H1 (cell line): ENCODE measurements around the gene SBK2. TPM values are rescaled to one million over a fixed set of nuclear protein-coding genes. Genes with fewer than 3 reads are reported as not detected.

Source experiments
- CTCF ChIA-PET: fragments of 300-600 bp; sonication (Branson Sonifier 250); formaldehyde crosslinking; loops from one replicate; lab custom pipeline; 2021; ENCODE audit not compliant: partially characterized antibody; lab: Charles Lee
- POLR2A ChIA-PET: fragments of 300-600 bp; sonication (Branson Sonifier 250); formaldehyde crosslinking; loops from one replicate; lab custom pipeline; 2021; ENCODE audit warnings: inconsistent platforms; ENCODE audit not compliant: partially characterized antibody; lab: Charles Lee
- DNase-seq, 2 experiments: peaks; one replicate each; pipeline versions ENCODE4 v3.0.0 to v3.0.0-alpha.2; 2010 to 2022; ENCODE audit warnings: low spot score in 2 of 2, low read depth in 1 of 2, mixed read lengths in 1 of 2
- FAIRE-seq: peaks from 2 replicates; lab custom pipeline; 2011; peaks lifted over from hg19 to GRCh38; lab: Jason Lieb, UNC
- H2AFZ ChIP-seq: 2 replicates; pipeline ENCODE4 v1.8.1; 2012; ENCODE audit warnings: low read length, inconsistent platforms
- H2AK5ac ChIP-seq: 2 replicates; pipeline ENCODE4 v1.6.1; 2013; ENCODE audit warnings: low read depth, low read length
- H2BK120ac ChIP-seq: replicated peaks from 2 replicates; pipeline ENCODE3; 2013; ENCODE audit warnings: low read depth, low read length, inconsistent platforms
- H2BK12ac ChIP-seq: 2 replicates; pipeline ENCODE4 v1.6.1; 2013; ENCODE audit warnings: low read depth, low read length
- H2BK15ac ChIP-seq: 2 replicates; pipeline ENCODE4 v1.6.1; 2013; ENCODE audit warnings: low read length
- H2BK20ac ChIP-seq: 2 replicates; pipeline ENCODE4 v1.6.1; 2013; ENCODE audit warnings: low read length
- H2BK5ac ChIP-seq: 2 replicates; pipeline ENCODE4 v1.6.1; 2013; ENCODE audit warnings: low read depth, low read length
- H3K14ac ChIP-seq: 2 replicates; pipeline ENCODE4 v1.6.1; 2013; ENCODE audit warnings: inconsistent platforms; ENCODE audit not compliant: insufficient read length
- H3K18ac ChIP-seq: 2 replicates; pipeline ENCODE4 v1.6.1; 2013; ENCODE audit warnings: low read length; ENCODE audit errors: extremely low read depth
- H3K23ac ChIP-seq: 2 replicates; pipeline ENCODE4 v1.6.1; 2013; ENCODE audit warnings: inconsistent platforms; ENCODE audit not compliant: insufficient read length
- H3K23me2 ChIP-seq: 2 replicates; pipeline ENCODE4 v1.6.1; 2013; ENCODE audit warnings: low read depth, low read length
- H3K27ac ChIP-seq: 2 replicates; pipeline ENCODE4 v1.6.1; 2011; ENCODE audit warnings: low read depth, low read length, inconsistent platforms
- H3K27me3 ChIP-seq, 4 experiments: replicated peaks in 1 of 4; 1 replicate in 1 of 4; 2 replicates in 3 of 4; pipeline versions ENCODE4 v1.6.1 to v1.8.1; 2011 to 2013; ENCODE audit warnings: low read length in 3 of 4, mild to moderate bottlenecking in 3 of 4, inconsistent platforms in 2 of 4, mixed read lengths in 2 of 4, moderate library complexity in 1 of 4; ENCODE audit not compliant: control insufficient read depth in 3 of 4, insufficient read depth in 3 of 4; ENCODE audit errors: extremely low read depth in 1 of 4
- H3K36me3 ChIP-seq, 4 experiments: 2 replicates each; pipeline versions ENCODE4 v1.6.1 to v1.8.1; 2011 to 2013; ENCODE audit warnings: mild to moderate bottlenecking in 4 of 4, low read length in 3 of 4, moderate library complexity in 2 of 4, control low read depth in 1 of 4, inconsistent platforms in 1 of 4; ENCODE audit not compliant: insufficient read depth in 4 of 4, control insufficient read depth in 2 of 4
- H3K4ac ChIP-seq: replicated peaks from 2 replicates; pipeline ENCODE3; 2013; ENCODE audit warnings: low read length, low read depth, mixed read lengths, inconsistent platforms; ENCODE audit not compliant: insufficient read length
- H3K4me1 ChIP-seq, 4 experiments: replicated peaks in 1 of 4; 1 replicate in 1 of 4; 2 replicates in 3 of 4; pipeline versions ENCODE4 v1.6.1 to v1.8.1; 2011 to 2013; ENCODE audit warnings: low read length in 3 of 4, inconsistent platforms in 2 of 4, mixed read lengths in 1 of 4; ENCODE audit not compliant: insufficient read depth in 4 of 4, control insufficient read depth in 3 of 4
- H3K4me2 ChIP-seq, 2 experiments: 2 replicates each; pipeline versions ENCODE4 v1.6.1 to v1.8.1; 2011 to 2013; ENCODE audit warnings: low read depth in 2 of 2, low read length in 2 of 2, control low read depth in 1 of 2, inconsistent platforms in 1 of 2, mild to moderate bottlenecking in 1 of 2; ENCODE audit not compliant: insufficient read depth in 1 of 2
- H3K4me3 ChIP-seq, 4 experiments: fragments of 200-600, 300-600 bp in 1 of 4; sonication (generic), shearing (Covaris generic), sonication (Bioruptor Twin) in 1 of 4; 2 replicates each; pipeline versions ENCODE4 v1.5.1 to v1.8.1; 2011 to 2016; ENCODE audit warnings: low read length in 4 of 4, low read depth in 3 of 4, control low read depth in 2 of 4, inconsistent platforms in 2 of 4, mild to moderate bottlenecking in 2 of 4, mixed read lengths in 1 of 4, moderate library complexity in 1 of 4; ENCODE audit not compliant: insufficient read depth in 2 of 4; ENCODE audit errors: extremely low read depth in 1 of 4
- H3K56ac ChIP-seq: replicated peaks from 2 replicates; pipeline ENCODE3; 2013; ENCODE audit warnings: low read depth, mild to moderate bottlenecking, mixed read lengths, low read length, inconsistent platforms; ENCODE audit not compliant: insufficient read length
- H3K79me1 ChIP-seq: 2 replicates; pipeline ENCODE4 v1.6.1; 2013; ENCODE audit warnings: low read depth, low read length, control low read depth
- H3K79me2 ChIP-seq, 2 experiments: 2 replicates each; pipeline versions ENCODE4 v1.6.1 to v1.8.1; 2012 to 2013; ENCODE audit warnings: low read length in 2 of 2, mild to moderate bottlenecking in 2 of 2, inconsistent platforms in 1 of 2; ENCODE audit not compliant: insufficient read depth in 2 of 2, control insufficient read depth in 1 of 2
- H3K9ac ChIP-seq, 4 experiments: replicated peaks in 1 of 4; 1 replicate in 1 of 4; 2 replicates in 3 of 4; pipeline versions ENCODE4 v1.6.1 to v1.8.1; 2011 to 2013; ENCODE audit warnings: low read depth in 3 of 4, low read length in 3 of 4, control low read depth in 2 of 4, mild to moderate bottlenecking in 2 of 4, moderate library complexity in 2 of 4, inconsistent platforms in 1 of 4; ENCODE audit errors: extremely low read depth in 1 of 4
- H3K9me3 ChIP-seq, 2 experiments: 2 replicates each; pipeline versions ENCODE4 v1.6.1 to v1.8.1; 2012 to 2013; ENCODE audit warnings: mild to moderate bottlenecking in 2 of 2, moderate library complexity in 2 of 2, control low read depth in 1 of 2, inconsistent platforms in 1 of 2, low read depth in 1 of 2, low read length in 1 of 2, mixed read lengths in 1 of 2; ENCODE audit not compliant: insufficient read depth in 2 of 2
- H4K20me1 ChIP-seq, 2 experiments: replicated peaks in 1 of 2; 2 replicates each; pipeline versions ENCODE3 to v1.8.1; 2011 to 2013; ENCODE audit warnings: inconsistent platforms in 2 of 2, low read length in 2 of 2, mild to moderate bottlenecking in 1 of 2; ENCODE audit not compliant: insufficient read depth in 2 of 2, control insufficient read depth in 1 of 2
- H4K5ac ChIP-seq: 2 replicates; pipeline ENCODE4 v1.6.1; 2013; ENCODE audit warnings: low read length, low read depth, mixed read lengths, inconsistent platforms; ENCODE audit not compliant: insufficient read length
- H4K8ac ChIP-seq: 2 replicates; pipeline ENCODE4 v1.8.0; 2013; ENCODE audit warnings: mild to moderate bottlenecking, moderate library complexity, low read length, inconsistent platforms; ENCODE audit not compliant: insufficient read depth; ENCODE audit errors: extremely low read depth
- H4K91ac ChIP-seq: replicated peaks from 2 replicates; pipeline ENCODE3; 2013; ENCODE audit warnings: low read length, mixed read lengths, inconsistent platforms; ENCODE audit not compliant: insufficient read length
- CREB1 ChIP-seq: IDR thresholded peaks from 2 replicates; pipeline ENCODE4 v1.6.1; 2012; ENCODE audit warnings: inconsistent platforms
- SIRT6 ChIP-seq: IDR thresholded peaks from one replicate; pipeline ENCODE4 v1.7.1; 2012; ENCODE audit warnings: low read length, inconsistent platforms
- TEAD4 ChIP-seq: IDR thresholded peaks from 2 replicates; pipeline ENCODE4 v1.6.1; 2012; ENCODE audit warnings: low read depth, low read length, inconsistent platforms, mixed read lengths
- WGBS, 2 experiments: shearing (Covaris generic) in 1 of 2; methylation state at CpG; one replicate each; pipeline versions ENCODE4 v1.1.6 to v1.1.7; 2013 to 2015; ENCODE audit warnings: low lambda C conversion rate in 2 of 2, mixed read lengths in 2 of 2, inconsistent platforms in 1 of 2, low coverage in 1 of 2, missing lambda C conversion rate in 1 of 2; ENCODE audit not compliant: insufficient replicate concordance in 2 of 2, insufficient coverage in 1 of 2, insufficient read length in 1 of 2; ENCODE audit errors: extremely low coverage in 1 of 2, missing lambda C conversion rate in 1 of 2; 5-methylcytosine and 5-hydroxymethylcytosine counted together
- long read RNA-seq, 2 experiments: library from RNA in 1 of 2; library from capped mRNA in 1 of 2; stranded (forward); transcript quantifications; one replicate each; pipeline ENCODE4 v2.0.0, GENCODE V29; 2021; ENCODE audit warnings: inconsistent platforms in 1 of 2
- polyA minus RNA-seq, 3 experiments: library from RNA; depleted of rRNA, polyadenylated mRNA; stranded (reverse); fragments of >200 nt; gene quantifications; 1 replicate in 2 of 3; 2 replicates in 1 of 3; pipeline ENCODE4 v1.2.3, GENCODE V29; 2011
- polyA plus RNA-seq, 7 experiments: library from polyadenylated mRNA; depleted of rRNA in 3 of 7; stranded (reverse) in 5 of 7; unstranded in 2 of 7; fragments of >200 nt in 5 of 7; fragments of 200-250 nt in 2 of 7; gene quantifications; 1 replicate in 5 of 7; 2 replicates in 1 of 7; 4 replicates in 1 of 7; pipeline versions ENCODE4 v1.2.1 to v1.2.3, GENCODE V29; 2011 to 2013; ENCODE audit warnings: missing spikeins in 2 of 7, mixed read lengths in 2 of 7
- total RNA-seq: library from RNA; stranded (reverse); fragmentation: NEBNext Ultra II Directional; extraction: Animal tissue kit (Norgen Biotek cat#: 25700); gene quantifications from 2 replicates; pipeline ENCODE4 v1.2.1, GENCODE V29; 2021
- TF ChIP-seq, protein P1 (sequence below), 3 experiments: IDR thresholded peaks; 1 replicate in 2 of 3; 2 replicates in 1 of 3; pipeline versions ENCODE4 v1.5.1 to v1.6.1; 2011; ENCODE audit warnings: low read length in 3 of 3, mild to moderate bottlenecking in 3 of 3, inconsistent platforms in 2 of 3, low read depth in 1 of 3, moderate library complexity in 1 of 3; ENCODE audit not compliant: insufficient read depth in 1 of 3; ENCODE audit errors: control extremely low read depth in 1 of 3

Gene SBK2, protein sequence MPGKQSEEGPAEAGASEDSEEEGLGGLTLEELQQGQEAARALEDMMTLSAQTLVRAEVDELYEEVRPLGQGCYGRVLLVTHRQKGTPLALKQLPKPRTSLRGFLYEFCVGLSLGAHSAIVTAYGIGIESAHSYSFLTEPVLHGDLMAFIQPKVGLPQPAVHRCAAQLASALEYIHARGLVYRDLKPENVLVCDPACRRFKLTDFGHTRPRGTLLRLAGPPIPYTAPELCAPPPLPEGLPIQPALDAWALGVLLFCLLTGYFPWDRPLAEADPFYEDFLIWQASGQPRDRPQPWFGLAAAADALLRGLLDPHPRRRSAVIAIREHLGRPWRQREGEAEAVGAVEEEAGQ
- total RNA-seq (3.9 and 4.1 TPM in 2 replicates), polyA plus RNA-seq (2011; rRNA removed) (3.2 and 7.4 TPM in 2 replicates), polyA minus RNA-seq (2011; rRNA and poly(A)+ RNA removed) (1.1 and 1.3 TPM in 2 replicates)
- 3.3 TPM for polyA plus RNA-seq (2011; cell fraction: cytosol; rRNA removed)
- 8.7 TPM for polyA plus RNA-seq (2011; cell fraction: nucleus; rRNA removed)
- polyA plus RNA-seq (2012, experiment 1 of 2): 2.8 to 5.5 TPM (median 4.5 TPM) in 4 replicates
- 3.3 TPM for polyA plus RNA-seq (2012, experiment 2 of 2)
- polyA plus RNA-seq (2013, experiment 1 of 2): 2.0 TPM
- 2.1 TPM for polyA plus RNA-seq (2013, experiment 2 of 2)
- 7.4 TPM for polyA minus RNA-seq (2011; cell fraction: cytosol; rRNA and poly(A)+ RNA removed)
- 4.0 TPM for polyA minus RNA-seq (2011; cell fraction: nucleus; rRNA and poly(A)+ RNA removed)
- long read RNA-seq, experiment 1, partial matches to known transcripts: 1 of 5 reads
- long read RNA-seq, experiment 1, other reads (novel, unspliced or antisense): 3 of 5 reads
- long read RNA-seq, experiment 2: 0 reads

DNA sequence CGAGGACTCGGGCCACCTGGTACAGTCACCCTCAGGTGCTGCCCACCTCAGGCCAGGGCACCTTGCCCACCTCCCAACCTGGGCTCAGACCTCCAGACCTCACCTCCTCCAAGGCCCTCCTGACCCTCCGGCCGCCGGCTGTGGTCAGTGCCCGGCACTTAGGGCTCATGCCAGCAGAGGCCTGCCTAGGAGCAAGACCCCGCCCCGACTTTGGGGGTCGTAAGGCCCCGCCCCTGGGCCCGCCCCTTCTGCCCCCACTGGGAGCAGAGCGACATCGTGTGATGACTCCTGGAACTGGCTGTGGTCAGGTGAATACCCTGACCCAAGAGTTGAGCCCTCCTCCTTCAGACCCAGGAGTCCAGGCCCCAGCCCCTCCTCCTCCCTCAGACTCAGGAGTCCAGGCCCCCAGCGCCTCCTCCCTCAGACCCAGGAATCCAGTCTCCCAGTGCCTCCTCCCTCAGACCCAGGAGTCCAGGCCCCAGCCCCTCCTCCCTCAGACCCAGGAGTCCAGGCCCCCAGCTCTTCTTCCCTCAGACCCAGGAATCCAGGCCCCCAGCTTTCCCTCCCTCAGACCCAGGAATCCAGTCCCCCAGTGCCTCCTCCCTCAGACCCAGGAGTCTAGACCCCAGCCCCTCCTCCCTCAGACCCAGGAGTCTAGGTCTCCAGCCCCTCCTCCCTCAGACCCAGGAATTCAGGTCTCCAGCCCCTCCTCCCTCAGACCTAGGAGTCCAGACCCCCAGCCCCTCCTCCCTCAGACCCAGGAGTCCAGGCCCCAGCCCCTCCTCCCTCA lies at the start of gene SBK2:
Gene SBK2, minus strand, starts transcription at position 183 of the 790 bp plus-strand sequence. CDS start 839 bp downstream, outside the sequence.
- peak within 1 kb of the TSS; percentile 78 for H4K5ac ChIP-seq
- CTCF ChIA-PET: interaction anchor here (0.7 to 1.2 kb wide), 3 partner anchors 16 to 724 kb away, joined by 3 to 4 read pairs (median 4); no protein-coding TSS in a partner anchor
- peak; percentile 62 to 98 for DNase-seq
- H3K9ac ChIP-seq: peak within 1 kb of the TSS in 1 of 4 experiments; percentile 16; a peak in 2 of 7 replicates
- H4K91ac ChIP-seq: peak within 1 kb of the TSS; percentile 98
- peak; percentile 55 for FAIRE-seq
- no peaks in the 10 kb centered on the region for H3K9me3 ChIP-seq
- H3K79me1 ChIP-seq: no peaks in the 10 kb centered on the region
- H2BK12ac ChIP-seq: peak within 1 kb of the TSS; percentile 75; the same call in 1 of the 2 replicates
- H3K4me2 ChIP-seq: peak within 1 kb of the TSS; percentile 39 to 76; a peak in 3 of 4 replicates
- H3K56ac ChIP-seq: no peak within 1 kb of the TSS
- peaks cover 0 to 1% of the 10 kb centered on the region in 2 experiments for H4K20me1 ChIP-seq
- no peak within 1 kb of the TSS for H2AFZ ChIP-seq
- H3K18ac ChIP-seq: peak within 1 kb of the TSS; percentile 48
- H4K8ac ChIP-seq: no peak within 1 kb of the TSS; the same call in 1 of the 2 replicates
- H2BK5ac ChIP-seq: peak within 1 kb of the TSS; percentile 85; the same call in 1 of the 2 replicates
- no peak within 1 kb of the TSS for H2BK20ac ChIP-seq
- H2BK120ac ChIP-seq: peak within 1 kb of the TSS; percentile 78
- H3K36me3 ChIP-seq: no peaks in the 10 kb centered on the region; a peak in 1 of 8 replicates
- no peaks in the 10 kb centered on the region; a peak in 2 of 7 replicates for H3K27me3 ChIP-seq
- H3K23ac ChIP-seq: no peak within 1 kb of the TSS
- H2BK15ac ChIP-seq: 0 out of 2 replicates have a peak within 1 kb of the TSS, but pooled peaks have one; percentile 81
- H3K23me2 ChIP-seq: peaks cover 4% of the 10 kb centered on the region; the same call in 1 of the 2 replicates
- POLR2A ChIA-PET: interaction anchor here (0.6 to 1.5 kb wide), 3 partner anchors 9 to 278 kb away, joined by 3 to 4 read pairs (median 3); no protein-coding TSS in a partner anchor
- H3K79me2 ChIP-seq: no peaks in the 10 kb centered on the region
- H3K4me3 ChIP-seq: peak within 1 kb of the TSS; percentile 12 to 58 (median 29); a peak in 5 of 8 replicates
- peak within 1 kb of the TSS; percentile 94 for H3K4ac ChIP-seq
- H3K14ac ChIP-seq: no peak within 1 kb of the TSS
- no peak within 1 kb of the TSS for H2AK5ac ChIP-seq
- 31% methylated on average over 9 of the region's 14 CpGs; no CpG with 5 or more reads in 1 of the 2 experiments for WGBS, 2 experiments
- peak within 1 kb of the TSS; percentile 51; the same call in 1 of the 2 replicates for H3K27ac ChIP-seq
- peaks cover 0 to 17% (median 5%) of the 10 kb centered on the region in 4 experiments; a peak in 4 of 7 replicates for H3K4me1 ChIP-seq
- TF ChIP-seq, protein P1, sequence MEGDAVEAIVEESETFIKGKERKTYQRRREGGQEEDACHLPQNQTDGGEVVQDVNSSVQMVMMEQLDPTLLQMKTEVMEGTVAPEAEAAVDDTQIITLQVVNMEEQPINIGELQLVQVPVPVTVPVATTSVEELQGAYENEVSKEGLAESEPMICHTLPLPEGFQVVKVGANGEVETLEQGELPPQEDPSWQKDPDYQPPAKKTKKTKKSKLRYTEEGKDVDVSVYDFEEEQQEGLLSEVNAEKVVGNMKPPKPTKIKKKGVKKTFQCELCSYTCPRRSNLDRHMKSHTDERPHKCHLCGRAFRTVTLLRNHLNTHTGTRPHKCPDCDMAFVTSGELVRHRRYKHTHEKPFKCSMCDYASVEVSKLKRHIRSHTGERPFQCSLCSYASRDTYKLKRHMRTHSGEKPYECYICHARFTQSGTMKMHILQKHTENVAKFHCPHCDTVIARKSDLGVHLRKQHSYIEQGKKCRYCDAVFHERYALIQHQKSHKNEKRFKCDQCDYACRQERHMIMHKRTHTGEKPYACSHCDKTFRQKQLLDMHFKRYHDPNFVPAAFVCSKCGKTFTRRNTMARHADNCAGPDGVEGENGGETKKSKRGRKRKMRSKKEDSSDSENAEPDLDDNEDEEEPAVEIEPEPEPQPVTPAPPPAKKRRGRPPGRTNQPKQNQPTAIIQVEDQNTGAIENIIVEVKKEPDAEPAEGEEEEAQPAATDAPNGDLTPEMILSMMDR (IDR thresholded peaks at IDR 0.05; ENCODE audit: control extremely low read depth in 1 of 3, insufficient read depth in 1 of 3, low read depth in 1 of 3, low read length in 3 of 3): peak; percentile 75 to 88 (median 84)
- TF ChIP-seq TEAD4 (no peak), CREB1 (0 out of 2 replicates have a peak, but pooled peaks have one; percentile 23), SIRT6 (no peak)
